SW480 (cell line): ENCODE results near the gene WDR53.
"Not testable (repeated sequence)": the region's sequence is repeated elsewhere in the genome, so short reads cannot be mapped to it uniquely, and the experiment has no call there.

Experiments used
- DNase-seq: peaks from one replicate; pipeline ENCODE4 v3.0.0-alpha.2; 2016; ENCODE audit warnings: low spot score

Gene WDR53

GRCh38 chr3:196517919-196518318 is 50.4 kb downstream of the WDR53 start:
- DNase-seq, result no peak

DNA sequence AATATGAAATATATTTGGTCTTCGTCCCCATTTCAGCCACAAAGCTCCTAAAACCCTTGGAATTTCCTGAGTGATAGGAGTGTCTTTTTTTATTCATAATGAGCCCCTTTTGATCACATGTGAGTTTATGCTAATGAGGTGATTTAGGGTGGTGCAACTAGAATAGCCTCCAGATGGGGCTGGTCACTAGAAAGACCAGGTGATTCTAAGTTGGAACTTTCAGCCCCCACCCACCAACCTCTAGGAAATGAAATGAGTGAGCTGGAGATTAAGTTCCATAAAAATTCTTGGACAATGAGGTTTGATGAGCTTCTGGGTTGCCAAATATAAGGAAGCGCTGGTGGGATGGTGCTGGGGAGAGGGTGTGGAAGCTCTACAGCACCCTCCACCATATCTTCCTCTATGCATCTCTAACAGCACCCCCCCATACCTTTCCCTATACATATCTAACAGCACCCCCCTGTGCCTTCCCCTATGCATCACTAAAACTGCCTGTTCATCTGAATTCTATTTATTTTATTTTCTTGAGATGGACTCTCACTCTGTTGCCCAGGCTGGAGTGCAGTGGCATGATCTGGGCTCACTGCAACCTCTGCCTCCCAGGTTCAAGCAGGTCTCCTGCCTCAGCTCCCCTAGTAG is 51.1 kb downstream of the WDR53 start:
- DNase-seq, result no peak

- DNase-seq, result no peak
Measured at GRCh38 chr3:196514913-196515621, 53.3 kb downstream of the WDR53 start, which contains the start of gene SMCO1. Gene SMCO1, minus strand, starts transcription at chr3:196515346. Its CDS starts 137 bp downstream, at chr3:196515209.

DNA sequence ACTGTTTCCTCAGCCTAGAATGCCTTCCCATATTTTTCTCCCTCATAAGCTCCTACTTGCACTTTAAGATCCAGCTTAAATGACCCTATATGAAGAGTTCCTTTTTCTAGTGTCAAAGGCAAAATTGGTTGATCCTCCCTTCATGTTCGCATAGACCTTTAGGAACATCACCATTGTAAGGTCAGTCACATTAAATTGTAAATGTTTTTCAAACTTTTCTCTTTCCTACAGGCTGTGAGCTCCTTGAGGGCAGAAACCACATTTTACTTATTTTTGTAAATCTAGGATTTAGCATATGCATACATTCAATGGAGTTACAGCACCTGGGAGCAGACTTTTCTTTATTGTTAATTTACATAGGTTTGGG is 54.0 kb downstream of the WDR53 start:
- DNase-seq, result no peak

- DNase-seq, result no peak
Measured at GRCh38 chr3:196513697-196514349, 54.5 kb downstream of the WDR53 start.

DNA sequence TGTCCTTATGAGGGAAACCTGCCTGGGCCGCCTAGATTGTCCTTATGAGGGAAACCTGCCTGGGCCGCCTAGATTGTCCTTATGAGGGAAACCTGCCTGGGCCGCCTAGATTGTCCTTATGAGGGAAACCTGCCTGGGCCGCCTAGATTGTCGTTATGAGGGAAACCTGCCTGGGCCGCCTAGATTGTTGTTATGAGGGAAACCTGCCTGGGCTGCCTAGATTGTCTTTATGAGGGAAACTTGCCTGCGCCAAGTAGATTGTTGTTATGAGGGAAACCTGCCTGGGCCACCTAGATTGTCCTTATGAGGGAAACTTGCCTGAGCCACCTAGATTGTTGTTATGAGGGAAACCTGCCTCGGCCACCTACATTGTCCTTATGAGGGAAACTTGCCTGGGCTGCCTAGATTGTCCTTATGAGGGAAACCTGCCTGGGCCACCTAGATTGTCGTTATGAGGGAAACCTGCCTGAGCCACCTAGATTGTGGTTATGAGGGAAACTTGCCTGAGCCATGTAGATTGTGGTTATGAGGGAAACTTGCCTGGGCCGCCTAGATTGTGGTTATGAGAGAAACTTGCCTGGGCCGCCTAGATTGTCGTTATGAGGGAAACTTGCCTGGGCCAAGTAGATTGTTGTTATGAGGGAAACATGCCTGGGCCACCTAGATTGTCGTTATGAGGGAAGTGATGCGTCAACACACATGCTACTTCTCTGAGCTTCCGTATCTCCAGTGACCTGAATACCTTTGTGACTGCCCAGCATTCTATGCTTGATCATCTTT is 56.5 kb downstream of the WDR53 start:
- DNase-seq, result not testable (repeated sequence)

- not testable (repeated sequence) for DNase-seq
Measured at GRCh38 chr3:196511108-196511507, 57.2 kb downstream of the WDR53 start.

GRCh38 chr3:196506687-196507086 is 61.7 kb downstream of the WDR53 start:
- DNase-seq, result no peak

GRCh38 chr3:196504556-196504955 is 63.8 kb downstream of the WDR53 start:
- no peak for DNase-seq
